Large intestine (tissue), 3 donors: Measurements from ENCODE around the gene GGTLC2. TPM values are rescaled to one million over a fixed set of nuclear protein-coding genes. Genes with fewer than 3 reads are reported as not detected.
A peak's percentile ranks its signal among the peaks of the same experiment; 100 is the strongest.

Source experiments
- DNase-seq, 2 donors: peaks; one replicate each; pipeline versions ENCODE4 v3.0.0 to v3.0.0-alpha.2; 2013
- H3K27ac ChIP-seq: one replicate; pipeline ENCODE4 v1.5.1; 2013; ENCODE audit warnings: low read length
- H3K27me3 ChIP-seq: 2 replicates; pipeline ENCODE4 v1.6.1; 2013; ENCODE audit warnings: low read length; ENCODE audit not compliant: control insufficient read depth, insufficient read depth
- H3K36me3 ChIP-seq: 2 replicates; pipeline ENCODE4 v1.6.1; 2013; ENCODE audit warnings: low read length; ENCODE audit not compliant: control insufficient read depth, insufficient read depth
- H3K4me1 ChIP-seq: one replicate; pipeline ENCODE4 v1.6.1; 2013; ENCODE audit warnings: low read length; ENCODE audit not compliant: control insufficient read depth, insufficient read depth
- H3K4me3 ChIP-seq: one replicate; pipeline ENCODE4 v1.5.1; 2013; ENCODE audit warnings: low read length
- H3K9me3 ChIP-seq: one replicate; pipeline ENCODE4 v1.6.1; 2013; ENCODE audit warnings: mild to moderate bottlenecking, low read depth, low read length, moderate library complexity; ENCODE audit not compliant: control insufficient read depth
- WGBS: methylation state at CpG from one replicate; pipeline ENCODE4 v1.1.5; 2013; ENCODE audit warnings: low lambda C conversion rate; ENCODE audit not compliant: insufficient coverage; 5-methylcytosine and 5-hydroxymethylcytosine counted together
- polyA plus RNA-seq: library from polyadenylated mRNA; unstranded; fragments of 120-200 nt; gene quantifications from one replicate; pipeline ENCODE4 v1.2.1, GENCODE V29; 2013

Gene GGTLC2
- polyA plus RNA-seq, 1 donor, result not detected

- no CpG with 5 or more reads among the region's 2 CpGs for WGBS
- Histone ChIP-seq H3K4me3 (no peak overlapping the region), H3K27ac (no peak overlapping the region), H3K36me3 (no peaks in the 10 kb centered on the region), H3K9me3 (no peaks in the 10 kb centered on the region), H3K4me1 (no peaks in the 10 kb centered on the region), H3K27me3 (no peaks in the 10 kb centered on the region)
- no peak for DNase-seq
Observed at GRCh38 chr22:22669093-22669492, 24.7 kb downstream of the GGTLC2 start.

GRCh38 chr22:22670076-22670795, 25.8 kb downstream of the GGTLC2 start:
- Histone ChIP-seq H3K27ac (no peak overlapping the region), H3K9me3 (no peaks in the 10 kb centered on the region), H3K4me3 (no peak overlapping the region), H3K4me1 (no peaks in the 10 kb centered on the region), H3K36me3 (no peaks in the 10 kb centered on the region), H3K27me3 (no peaks in the 10 kb centered on the region)
- no peak for DNase-seq
- no CpG with 5 or more reads among the region's 4 CpGs for WGBS

GRCh38 chr22:22671506-22671905, 27.1 kb downstream of the GGTLC2 start:
- no peak overlapping the region for H3K4me3 ChIP-seq
- H3K9me3 ChIP-seq, result no peaks in the 10 kb centered on the region
- H3K27me3 ChIP-seq, result no peaks in the 10 kb centered on the region
- no peak for DNase-seq
- no CpG with 5 or more reads among the region's 1 CpG for WGBS
- no peaks in the 10 kb centered on the region for H3K36me3 ChIP-seq
- no peak overlapping the region for H3K27ac ChIP-seq
- no peaks in the 10 kb centered on the region for H3K4me1 ChIP-seq

GRCh38 chr22:22673099-22673498, 28.7 kb downstream of the GGTLC2 start:
- no CpG with 5 or more reads among the region's 3 CpGs for WGBS
- DNase-seq, result no peak
- no peaks in the 10 kb centered on the region for H3K36me3 ChIP-seq
- no peak overlapping the region for H3K27ac ChIP-seq
- H3K4me3 ChIP-seq, result no peak overlapping the region
- no peaks in the 10 kb centered on the region for H3K9me3 ChIP-seq
- H3K4me1 ChIP-seq, result no peaks in the 10 kb centered on the region
- H3K27me3 ChIP-seq, result no peaks in the 10 kb centered on the region

- Histone ChIP-seq H3K27ac (no peak overlapping the region), H3K27me3 (no peaks in the 10 kb centered on the region), H3K4me3 (no peak overlapping the region), H3K4me1 (no peaks in the 10 kb centered on the region), H3K9me3 (no peaks in the 10 kb centered on the region), H3K36me3 (no peaks in the 10 kb centered on the region)
- no CpG with 5 or more reads among the region's 2 CpGs for WGBS
- DNase-seq, result no peak
Observed at GRCh38 chr22:22673628-22674027, 29.2 kb downstream of the GGTLC2 start.

- Histone ChIP-seq H3K9me3 (no peaks in the 10 kb centered on the region), H3K36me3 (no peaks in the 10 kb centered on the region), H3K4me1 (peaks cover 5% of the 10 kb centered on the region), H3K27me3 (no peaks in the 10 kb centered on the region), H3K27ac (no peak overlapping the region), H3K4me3 (no peak overlapping the region)
- DNase-seq, result no peak
- 100% methylated on average over 1 of the region's 4 CpGs for WGBS
Observed at GRCh38 chr22:22674467-22674866, 30.1 kb downstream of the GGTLC2 start.

- WGBS, result no CpG with 5 or more reads among the region's 4 CpGs
- no peak overlapping the region for H3K4me3 ChIP-seq
- H3K36me3 ChIP-seq, result no peaks in the 10 kb centered on the region
- no peak for DNase-seq
- no peaks in the 10 kb centered on the region for H3K27me3 ChIP-seq
- peak overlapping the region; percentile 83 for H3K27ac ChIP-seq
- peaks cover 44% of the 10 kb centered on the region for H3K4me1 ChIP-seq
- no peaks in the 10 kb centered on the region for H3K9me3 ChIP-seq
Observed at GRCh38 chr22:22678970-22679369, 34.6 kb downstream of the GGTLC2 start.

GRCh38 chr22:22680396-22680795, 36.0 kb downstream of the GGTLC2 start:
- DNase-seq, result peak; percentile 57 to 67

GRCh38 chr22:22681221-22681739, 36.9 kb downstream of the GGTLC2 start:
- peak overlapping the region; percentile 83 for H3K27ac ChIP-seq
- DNase-seq, result peak; percentile 86
- H3K36me3 ChIP-seq, result no peaks in the 10 kb centered on the region
- no peaks in the 10 kb centered on the region for H3K27me3 ChIP-seq
- no CpG with 5 or more reads among the region's 3 CpGs for WGBS
- peaks cover 62% of the 10 kb centered on the region for H3K4me1 ChIP-seq
- no peak overlapping the region for H3K4me3 ChIP-seq
- no peaks in the 10 kb centered on the region for H3K9me3 ChIP-seq

More at GRCh38 chr22:22680396-22680795, 36.0 kb downstream of the GGTLC2 start:
- peak overlapping the region; percentile 83 for H3K27ac ChIP-seq
- 80% methylated on average over 2 of the region's 4 CpGs for WGBS
- H3K36me3 ChIP-seq, result no peaks in the 10 kb centered on the region
- H3K9me3 ChIP-seq, result no peaks in the 10 kb centered on the region
- no peaks in the 10 kb centered on the region for H3K27me3 ChIP-seq
- H3K4me1 ChIP-seq, result peaks cover 58% of the 10 kb centered on the region
- H3K4me3 ChIP-seq, result no peak overlapping the region

- WGBS, result no CpG with 5 or more reads among the region's 1 CpG
- Histone ChIP-seq H3K36me3 (no peaks in the 10 kb centered on the region), H3K27me3 (no peaks in the 10 kb centered on the region), H3K4me3 (no peak overlapping the region), H3K27ac (no peak overlapping the region), H3K4me1 (peaks cover 62% of the 10 kb centered on the region), H3K9me3 (no peaks in the 10 kb centered on the region)
- DNase-seq, result no peak
Observed at GRCh38 chr22:22682196-22682595, 37.8 kb downstream of the GGTLC2 start.
